Breast epithelium (tissue), 4 donors: ENCODE results near the gene TRIM8. TPM values are rescaled to one million over a fixed set of nuclear protein-coding genes. Genes with fewer than 3 reads are reported as not detected.

ENCODE experiments used
- DNase-seq, 2 donors: peaks; one replicate each; pipeline ENCODE4 v3.0.0-alpha.2; 2019; ENCODE audit warnings: low spot score in 2 of 2
- H3K27ac ChIP-seq, 2 donors: fragments of 200-600 bp; sonication (generic) in 1 of 2; one replicate each; pipeline ENCODE4 v1.5.1; 2016 to 2019; ENCODE audit warnings: mild to moderate bottlenecking in 1 of 2
- H3K27me3 ChIP-seq, 2 donors: fragments of 200-600 bp; sonication (generic) in 1 of 2; one replicate each; pipeline versions ENCODE4 v1.5.1 to v1.6.0; 2017 to 2019; ENCODE audit warnings: control low read depth in 1 of 2, mild to moderate bottlenecking in 1 of 2
- H3K36me3 ChIP-seq: fragments of 200-600 bp; one replicate; pipeline ENCODE4 v1.5.1; 2019
- H3K4me1 ChIP-seq, 2 donors: fragments of 200-600 bp; sonication (generic); one replicate each; pipeline ENCODE4 v1.5.1; 2016 to 2019; ENCODE audit warnings: control low read depth in 1 of 2
- H3K4me3 ChIP-seq, 3 donors: fragments of 200-600 bp; sonication (generic); 1 replicate in 2 of 3; 2 replicates in 1 of 3; pipeline ENCODE4 v1.5.1; 2016 to 2019; ENCODE audit warnings: mild to moderate bottlenecking in 3 of 3, moderate library complexity in 2 of 3
- H3K9me3 ChIP-seq, 2 donors: fragments of 200-600 bp; sonication (generic) in 1 of 2; one replicate each; pipeline ENCODE4 v1.5.1; 2016 to 2019; ENCODE audit warnings: control low read depth in 1 of 2
- POLR2A ChIP-seq: fragments of 450-650 bp; IDR thresholded peaks from one replicate; pipeline ENCODE4 v1.6.1; 2016; ENCODE audit warnings: antibody characterized with exemption, mild to moderate bottlenecking, moderate library complexity
- POLR2AphosphoS5 ChIP-seq, 3 donors: sonication (generic); formaldehyde crosslinking; IDR thresholded peaks; one replicate each; pipeline ENCODE4 v1.6.1; 2017; ENCODE audit warnings: antibody characterized with exemption in 3 of 3
- intact Hi-C: fragments of 100-400 bp; cut with DNase I; formaldehyde crosslinking; loops from one replicate; pipeline ENCODE4 v1.15.1; 2023; ENCODE audit warnings: low total_unique reads
- total RNA-seq, 3 donors: library from RNA; depleted of rRNA; stranded (reverse); fragments of >200 nt; gene quantifications; one replicate each; pipeline ENCODE4 v1.1.0, GENCODE V29; 2016
- TF ChIP-seq, protein P1 (sequence below), 3 donors: fragments of 450-650 bp; IDR thresholded peaks; one replicate each; pipeline ENCODE4 v1.5.1; 2016 to 2017; ENCODE audit warnings: antibody characterized with exemption in 3 of 3, mild to moderate bottlenecking in 3 of 3, moderate library complexity in 3 of 3

The TRIM8 gene
- total RNA-seq, 3 donors from 2014 or later, result 74.6 to 128 (median 88.8) TPM

DNA sequence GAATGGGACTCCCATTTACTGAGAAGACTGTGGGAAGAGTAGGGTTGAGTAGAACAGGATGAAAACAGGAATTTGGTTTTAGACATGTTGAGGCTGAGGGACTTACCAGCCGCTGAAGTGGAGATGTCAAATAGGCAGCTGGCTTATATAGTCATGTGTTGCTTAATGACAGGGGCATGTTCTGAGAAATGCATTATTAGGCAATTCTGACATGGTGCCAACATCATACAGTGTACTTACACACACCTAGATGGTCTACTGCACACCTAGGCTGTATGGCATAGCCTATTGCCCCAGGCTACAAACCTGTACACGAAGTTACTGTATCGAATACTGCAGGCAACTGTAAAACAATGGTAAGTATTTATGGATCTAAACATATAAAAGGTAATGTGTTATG, 52.5 kb downstream of the TRIM8 start:
- Histone ChIP-seq H3K36me3 (no peaks in the 10 kb centered on the region), H3K9me3 (no peaks in the 10 kb centered on the region)

GRCh38 chr10:102698894-102699293, 54.6 kb downstream of the TRIM8 start:
- Histone ChIP-seq H3K9me3 (no peaks in the 10 kb centered on the region), H3K27ac (no peak overlapping the region), H3K4me1 (no peaks in the 10 kb centered on the region), H3K36me3 (no peaks in the 10 kb centered on the region), H3K4me3 (no peak overlapping the region), H3K27me3 (no peaks in the 10 kb centered on the region)
- TF ChIP-seq POLR2A (no peak), POLR2AphosphoS5 (IDR thresholded peaks at IDR 0.05) (no peak)
- TF ChIP-seq, protein P1, sequence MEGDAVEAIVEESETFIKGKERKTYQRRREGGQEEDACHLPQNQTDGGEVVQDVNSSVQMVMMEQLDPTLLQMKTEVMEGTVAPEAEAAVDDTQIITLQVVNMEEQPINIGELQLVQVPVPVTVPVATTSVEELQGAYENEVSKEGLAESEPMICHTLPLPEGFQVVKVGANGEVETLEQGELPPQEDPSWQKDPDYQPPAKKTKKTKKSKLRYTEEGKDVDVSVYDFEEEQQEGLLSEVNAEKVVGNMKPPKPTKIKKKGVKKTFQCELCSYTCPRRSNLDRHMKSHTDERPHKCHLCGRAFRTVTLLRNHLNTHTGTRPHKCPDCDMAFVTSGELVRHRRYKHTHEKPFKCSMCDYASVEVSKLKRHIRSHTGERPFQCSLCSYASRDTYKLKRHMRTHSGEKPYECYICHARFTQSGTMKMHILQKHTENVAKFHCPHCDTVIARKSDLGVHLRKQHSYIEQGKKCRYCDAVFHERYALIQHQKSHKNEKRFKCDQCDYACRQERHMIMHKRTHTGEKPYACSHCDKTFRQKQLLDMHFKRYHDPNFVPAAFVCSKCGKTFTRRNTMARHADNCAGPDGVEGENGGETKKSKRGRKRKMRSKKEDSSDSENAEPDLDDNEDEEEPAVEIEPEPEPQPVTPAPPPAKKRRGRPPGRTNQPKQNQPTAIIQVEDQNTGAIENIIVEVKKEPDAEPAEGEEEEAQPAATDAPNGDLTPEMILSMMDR (IDR thresholded peaks at IDR 0.05), result no peak
- intact Hi-C loops, result no loop called here
- no peak for DNase-seq

More for the DNA sequence above, 52.5 kb downstream of the TRIM8 start:
- no peaks in the 10 kb centered on the region for H3K4me1 ChIP-seq
- H3K27ac ChIP-seq, result no peak overlapping the region
- DNase-seq, result no peak
- no peak overlapping the region for H3K4me3 ChIP-seq
- H3K27me3 ChIP-seq, result no peaks in the 10 kb centered on the region
- intact Hi-C loops, result no loop called here
- TF ChIP-seq POLR2AphosphoS5 (IDR thresholded peaks at IDR 0.05), result no peak
- TF ChIP-seq, protein P1 (IDR thresholded peaks at IDR 0.05), result no peak
- TF ChIP-seq POLR2A, result no peak

DNA sequence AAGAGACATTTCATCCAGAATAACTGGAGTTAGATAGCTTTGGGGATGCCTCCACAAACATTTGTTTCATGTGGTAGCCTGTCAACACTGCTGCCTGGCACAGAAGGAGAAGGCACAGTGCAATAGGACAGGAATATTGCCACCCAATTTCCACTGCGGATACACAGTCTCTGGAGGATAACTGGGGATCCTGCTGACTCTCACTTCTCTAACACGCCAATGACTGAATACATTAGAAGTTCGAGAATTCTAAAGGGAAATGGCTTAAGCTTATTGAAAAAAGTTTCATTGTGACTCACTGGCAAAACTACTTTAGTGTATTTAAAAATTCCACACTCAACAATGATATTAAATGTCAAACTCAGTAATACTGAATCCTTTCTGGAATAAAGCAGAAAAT, 57.0 kb downstream of the TRIM8 start:
- Histone ChIP-seq H3K4me1 (no peaks in the 10 kb centered on the region), H3K36me3 (no peaks in the 10 kb centered on the region), H3K4me3 (no peak overlapping the region), H3K9me3 (no peaks in the 10 kb centered on the region), H3K27ac (no peak overlapping the region), H3K27me3 (no peaks in the 10 kb centered on the region)
- intact Hi-C loops, result no loop called here
- TF ChIP-seq, protein P1 (IDR thresholded peaks at IDR 0.05), result no peak
- TF ChIP-seq POLR2A (no peak), POLR2AphosphoS5 (IDR thresholded peaks at IDR 0.05) (no peak)
- DNase-seq, result no peak

GRCh38 chr10:102701796-102702195, 57.5 kb downstream of the TRIM8 start:
- H3K4me3 ChIP-seq, result no peak overlapping the region
- no peaks in the 10 kb centered on the region for H3K9me3 ChIP-seq
- H3K27ac ChIP-seq, result no peak overlapping the region
- no peaks in the 10 kb centered on the region for H3K4me1 ChIP-seq
- H3K27me3 ChIP-seq, result no peaks in the 10 kb centered on the region
- H3K36me3 ChIP-seq, result no peaks in the 10 kb centered on the region
- intact Hi-C loops, result no loop called here
- DNase-seq, result no peak
- TF ChIP-seq POLR2AphosphoS5 (IDR thresholded peaks at IDR 0.05) (no peak), POLR2A (no peak)
- TF ChIP-seq, protein P1 (IDR thresholded peaks at IDR 0.05), result no peak

GRCh38 chr10:102702742-102703141, 58.5 kb downstream of the TRIM8 start:
- intact Hi-C loops, result no loop called here
- no peak overlapping the region for H3K4me3 ChIP-seq
- no peaks in the 10 kb centered on the region for H3K4me1 ChIP-seq
- DNase-seq, result no peak
- H3K36me3 ChIP-seq, result no peaks in the 10 kb centered on the region
- H3K9me3 ChIP-seq, result no peaks in the 10 kb centered on the region
- no peaks in the 10 kb centered on the region for H3K27me3 ChIP-seq
- no peak overlapping the region for H3K27ac ChIP-seq
- TF ChIP-seq, protein P1 (IDR thresholded peaks at IDR 0.05), result no peak
- TF ChIP-seq POLR2AphosphoS5 (IDR thresholded peaks at IDR 0.05) (no peak), POLR2A (no peak)
